Right renal pelvis (tissue), 4 donors: ENCODE measurements around the gene PARD6A. TPM values are rescaled to one million over a fixed set of nuclear protein-coding genes. Genes with fewer than 3 reads are reported as not detected.

Source experiments
- DNase-seq, 4 donors: peaks; one replicate each; pipeline ENCODE4 v3.0.0-alpha.2; 2013; ENCODE audit warnings: low read depth in 4 of 4, low spot score in 3 of 4, missing footprints in 1 of 4
- polyA plus RNA-seq, 4 donors: library from polyadenylated mRNA; unstranded; fragments of 120-200 nt; gene quantifications; one replicate each; pipeline ENCODE4 v1.2.1, GENCODE V29; 2013; ENCODE audit not compliant: insufficient read length in 4 of 4

PARD6A gene
- polyA plus RNA-seq, 4 donors = 2.1 to 4.3 (median 3.2) TPM

GRCh38 chr16:67653128-67653788 lies 7.5 kb upstream of the PARD6A start:
- DNase-seq = no peak

GRCh38 chr16:67653789-67654402 lies 6.9 kb upstream of the PARD6A start:
- DNase-seq = no peak

GRCh38 chr16:67654403-67654911 lies 6.3 kb upstream of the PARD6A start:
- DNase-seq = no peak

GRCh38 chr16:67655363-67655762 lies 5.4 kb upstream of the PARD6A start:
- no peak for DNase-seq

- no peak for DNase-seq
These were observed 4.3 kb upstream of the PARD6A start for GRCh38 chr16:67656344-67657016.

- DNase-seq = no peak
These were observed 3.6 kb upstream of the PARD6A start for GRCh38 chr16:67657017-67657608.

GRCh38 chr16:67657751-67658518 lies 2.8 kb upstream of the PARD6A start:
- no peak for DNase-seq

GRCh38 chr16:67658849-67659674 lies 1.7 kb upstream of the PARD6A start:
- DNase-seq = no peak

GRCh38 chr16:67659675-67660563 lies 841 bp upstream of the PARD6A start, which contains the start of gene ACD:
TSS of gene ACD (minus strand) at chr16:67660260. CDS start at chr16:67660220, 40 bp downstream.
- peak; percentile 85 to 87 (median 86) for DNase-seq

GRCh38 chr16:67661101-67661761 lies 471 bp downstream of the PARD6A start:
- peak in 1 of 4 donors; percentile 58 for DNase-seq

GRCh38 chr16:67661886-67662652 lies 1.3 kb downstream of the PARD6A start:
- DNase-seq = no peak

- DNase-seq = no peak
These were observed 1.9 kb downstream of the PARD6A start for GRCh38 chr16:67662653-67663010.

- no peak for DNase-seq
These were observed 2.6 kb downstream of the PARD6A start for GRCh38 chr16:67663151-67663876.

- DNase-seq = no peak
These were observed 3.1 kb downstream of the PARD6A start for GRCh38 chr16:67663877-67664222.

GRCh38 chr16:67664258-67664657 lies 3.5 kb downstream of the PARD6A start:
- no peak for DNase-seq

GRCh38 chr16:67664871-67665270 lies 4.1 kb downstream of the PARD6A start:
- DNase-seq = no peak

- no peak for DNase-seq
These were observed 4.8 kb downstream of the PARD6A start for GRCh38 chr16:67665598-67665997.
